BE2C (cell line): ENCODE results near the gene PSMD12.
"Not testable (repeated sequence)": the region's sequence is repeated elsewhere in the genome, so short reads cannot be mapped to it uniquely, and the experiment has no call there.

ENCODE experiments used
- DNase-seq: peaks from one replicate; pipeline ENCODE4 v3.0.0-alpha.2; 2020
- H3K27me3 ChIP-seq: fragments of 250-450 bp; sonication (Bioruptor Pico); 2 replicates; pipeline ENCODE4 v1.5.1; 2020; ENCODE audit warnings: mild to moderate bottlenecking
- H3K36me3 ChIP-seq: fragments of 250-450 bp; sonication (Bioruptor Pico); 2 replicates; pipeline ENCODE4 v1.5.1; 2020; ENCODE audit warnings: mild to moderate bottlenecking
- H3K4me1 ChIP-seq: fragments of 250-450 bp; sonication (Bioruptor Pico); 2 replicates; pipeline ENCODE4 v1.5.1; 2020
- H3K4me3 ChIP-seq: 2 replicates; pipeline ENCODE4 v1.5.1; 2011; ENCODE audit warnings: low read depth, low read length
- H3K9me3 ChIP-seq: fragments of 250-450 bp; sonication (Bioruptor Pico); 2 replicates; pipeline ENCODE4 v1.5.1; 2020
- CTCF ChIP-seq: IDR thresholded peaks from 2 replicates; pipeline ENCODE4 v1.5.1; 2012; ENCODE audit warnings: mild to moderate bottlenecking, low read depth, low read length

Gene PSMD12

GRCh38 chr17:67353929-67354574 lies 12.3 kb downstream of the PSMD12 start:
- Histone ChIP-seq H3K4me1 (no peaks in the 10 kb centered on the region), H3K4me3 (no peak overlapping the region), H3K36me3 (peaks cover 76% of the 10 kb centered on the region), H3K27me3 (no peaks in the 10 kb centered on the region), H3K9me3 (no peaks in the 10 kb centered on the region)
- no peak for DNase-seq
- no peak for TF ChIP-seq CTCF

GRCh38 chr17:67353161-67353560 lies 13.2 kb downstream of the PSMD12 start:
- Histone ChIP-seq H3K27me3 (no peaks in the 10 kb centered on the region), H3K36me3 (peaks cover 83% of the 10 kb centered on the region), H3K4me1 (no peaks in the 10 kb centered on the region), H3K9me3 (no peaks in the 10 kb centered on the region), H3K4me3 (no peak overlapping the region)
- TF ChIP-seq CTCF, result no peak
- no peak for DNase-seq

- H3K36me3 ChIP-seq, result peaks cover 86% of the 10 kb centered on the region
Observed at GRCh38 chr17:67349420-67349819, 17.0 kb downstream of the PSMD12 start.

GRCh38 chr17:67347826-67348225 lies 18.6 kb downstream of the PSMD12 start:
- no peaks in the 10 kb centered on the region for H3K27me3 ChIP-seq
- TF ChIP-seq CTCF, result no peak
- peaks cover 86% of the 10 kb centered on the region for H3K36me3 ChIP-seq
- no peaks in the 10 kb centered on the region for H3K4me1 ChIP-seq
- H3K4me3 ChIP-seq, result no peak overlapping the region
- no peaks in the 10 kb centered on the region for H3K9me3 ChIP-seq
- no peak for DNase-seq

More at GRCh38 chr17:67349420-67349819, 17.0 kb downstream of the PSMD12 start:
- Histone ChIP-seq H3K4me1 (no peaks in the 10 kb centered on the region), H3K27me3 (no peaks in the 10 kb centered on the region), H3K4me3 (no peak overlapping the region), H3K9me3 (no peaks in the 10 kb centered on the region)
- no peak for TF ChIP-seq CTCF
- no peak for DNase-seq

- peaks cover 78% of the 10 kb centered on the region for H3K36me3 ChIP-seq
Observed at GRCh38 chr17:67343237-67343636, 23.1 kb downstream of the PSMD12 start.

GRCh38 chr17:67338353-67338752 lies 28.0 kb downstream of the PSMD12 start:
- not testable (repeated sequence) for H3K4me1 ChIP-seq, H3K9me3 ChIP-seq, DNase-seq, H3K4me3 ChIP-seq, H3K27me3 ChIP-seq
- peaks cover 37% of the 10 kb centered on the region for H3K36me3 ChIP-seq

More at GRCh38 chr17:67343237-67343636, 23.1 kb downstream of the PSMD12 start:
- Histone ChIP-seq H3K4me3 (no peak overlapping the region), H3K4me1 (peaks cover 6% of the 10 kb centered on the region), H3K9me3 (no peaks in the 10 kb centered on the region), H3K27me3 (no peaks in the 10 kb centered on the region)
- no peak for DNase-seq
- TF ChIP-seq CTCF, result no peak
